Endothelial cell of umbilical vein (primary cell): Measurements from ENCODE around the gene ADCYAP1R1. TPM values are rescaled to one million over a fixed set of nuclear protein-coding genes. Genes with fewer than 3 reads are reported as not detected.

Source experiments
- BruUV-seq: library from RNA; stranded (reverse); fragments of 400-500 nt; replicated peaks from 2 replicates; lab custom pipeline; 2021; lab: Mats Ljungman, UMichigan
- CTCF ChIA-PET: fragments of 300-600, 350-600 bp; sonication (Branson Sonifier 250); formaldehyde crosslinking; loops from one replicate; lab custom pipeline; 2021; ENCODE audit warnings: antibody characterized with exemption, inconsistent platforms; lab: Charles Lee
- POLR2A ChIA-PET: fragments of 300-600, 350-600 bp; sonication (Branson Sonifier 250); formaldehyde crosslinking; loops from one replicate; lab custom pipeline; 2021; ENCODE audit warnings: antibody characterized with exemption, inconsistent platforms; lab: Charles Lee
- DNase-seq: peaks from one replicate; pipeline ENCODE4 v3.0.0-alpha.2; 2011; ENCODE audit warnings: low read depth, low spot score
- FAIRE-seq: peaks from 2 replicates; lab custom pipeline; 2011; peaks lifted over from hg19 to GRCh38; lab: Jason Lieb, UNC
- H2AFZ ChIP-seq: 2 replicates; pipeline ENCODE4 v1.6.0; 2012; ENCODE audit warnings: low read depth, low read length, control low read depth, inconsistent platforms
- H3K27ac ChIP-seq: 2 replicates; pipeline ENCODE4 v1.5.1; 2011; ENCODE audit warnings: low read depth, mild to moderate bottlenecking, control low read depth, low read length, moderate library complexity; ENCODE audit not compliant: insufficient read depth
- H3K27me3 ChIP-seq, 2 experiments: 2 replicates each; pipeline versions ENCODE4 v1.6.0 to v1.6.1; 2011; ENCODE audit warnings: low read length in 2 of 2, mixed read lengths in 1 of 2; ENCODE audit not compliant: control insufficient read depth in 2 of 2, insufficient read depth in 2 of 2
- H3K36me3 ChIP-seq, 2 experiments: 2 replicates in 1 of 2; 3 replicates in 1 of 2; pipeline ENCODE4 v1.5.1; 2011; ENCODE audit warnings: low read length in 2 of 2, mild to moderate bottlenecking in 1 of 2, moderate library complexity in 1 of 2; ENCODE audit not compliant: control insufficient read depth in 2 of 2, insufficient read depth in 2 of 2; ENCODE audit errors: extremely low read depth in 1 of 2
- H3K4me1 ChIP-seq: 3 replicates; pipeline ENCODE4 v1.5.1; 2011; ENCODE audit warnings: mild to moderate bottlenecking, low read length; ENCODE audit not compliant: control insufficient read depth, insufficient read depth; ENCODE audit errors: extremely low read depth
- H3K4me2 ChIP-seq: 2 replicates; pipeline ENCODE4 v1.6.1; 2011; ENCODE audit warnings: low read length, control low read depth, mixed read lengths; ENCODE audit not compliant: insufficient read depth
- H3K4me3 ChIP-seq, 3 experiments: fragments of 200-600 bp in 1 of 3; sonication (generic), shearing (Covaris generic) in 1 of 3; replicated peaks in 1 of 3; 2 replicates each; pipeline ENCODE4 v1.5.1; 2011 to 2016; ENCODE audit warnings: control low read depth in 3 of 3, low read length in 3 of 3, mild to moderate bottlenecking in 2 of 3, inconsistent platforms in 1 of 3, low read depth in 1 of 3, moderate library complexity in 1 of 3; ENCODE audit not compliant: insufficient read depth in 1 of 3
- H3K79me2 ChIP-seq: 2 replicates; pipeline ENCODE4 v1.6.0; 2012; ENCODE audit warnings: low read length, inconsistent platforms; ENCODE audit not compliant: control insufficient read depth, insufficient read depth
- H3K9ac ChIP-seq: replicated peaks from 2 replicates; pipeline ENCODE3; 2011; ENCODE audit warnings: low read length, control low read depth; ENCODE audit not compliant: insufficient read depth; ENCODE audit errors: extremely low read depth
- H3K9me1 ChIP-seq: replicated peaks from 3 replicates; pipeline ENCODE4 v1.6.0; 2011; ENCODE audit warnings: mild to moderate bottlenecking, low read length; ENCODE audit not compliant: control insufficient read depth, insufficient read depth; ENCODE audit errors: extremely low read depth
- H3K9me3 ChIP-seq: replicated peaks from 2 replicates; pipeline ENCODE4 v1.5.1; 2012; ENCODE audit warnings: low read length, inconsistent platforms; ENCODE audit not compliant: control insufficient read depth, insufficient read depth
- H4K20me1 ChIP-seq: replicated peaks from 2 replicates; pipeline ENCODE3; 2011; ENCODE audit warnings: mild to moderate bottlenecking, low read length; ENCODE audit not compliant: control insufficient read depth, insufficient read depth; ENCODE audit errors: extremely low read depth
- CTCF ChIP-seq, 2 donors: IDR thresholded peaks; 1 replicate in 1 of 2; 2 replicates in 1 of 2; pipeline ENCODE4 v1.5.1; 2011; ENCODE audit warnings: low read length in 2 of 2, mild to moderate bottlenecking in 2 of 2, moderate library complexity in 2 of 2, control low read depth in 1 of 2, inconsistent platforms in 1 of 2, low read depth in 1 of 2; ENCODE audit not compliant: insufficient read depth in 1 of 2; ENCODE audit errors: extremely low read depth in 1 of 2
- GATA2 ChIP-seq: IDR thresholded peaks from 2 replicates; pipeline ENCODE4 v1.7.0; 2011; ENCODE audit warnings: low read depth, mild to moderate bottlenecking, moderate library complexity, mixed read lengths, low read length; ENCODE audit not compliant: insufficient read length, insufficient read depth
- MAX ChIP-seq: IDR thresholded peaks from 2 replicates; pipeline ENCODE4 v1.6.1; 2011; ENCODE audit not compliant: insufficient read depth, insufficient read length
- POLR2A ChIP-seq: IDR thresholded peaks from 2 replicates; pipeline ENCODE4 v1.6.1; 2012; ENCODE audit warnings: low read depth, mild to moderate bottlenecking, control low read depth, low read length
- POLR2AphosphoS5 ChIP-seq: IDR thresholded peaks from 2 replicates; pipeline ENCODE4 v1.6.1; 2012; ENCODE audit warnings: low read depth, mild to moderate bottlenecking, control low read depth, low read length, moderate library complexity; ENCODE audit not compliant: insufficient read depth
- dilution Hi-C: fragments of 300-500 bp; cut with MboI; formaldehyde crosslinking; loops from one replicate; pipeline ENCODE4 v1.15.0; 2019; ENCODE audit warnings: low sequenced_read_pairs; ENCODE audit not compliant: extremely low pct_ligation_motif_present
- intact Hi-C: fragments of 100-400 bp; cut with micrococcal nuclease; formaldehyde crosslinking; loops from one replicate; pipeline ENCODE4 v1.10.0; 2022
- polyA plus RNA-seq, 4 experiments: library from polyadenylated mRNA; depleted of rRNA in 3 of 4; stranded (reverse) in 3 of 4; unstranded in 1 of 4; fragments of >200 nt; gene quantifications; 2 replicates each; pipeline versions ENCODE4 v1.2.1 to v1.2.3, GENCODE V29; 2011 to 2012; ENCODE audit warnings: missing spikeins in 1 of 4
- total RNA-seq: library from RNA; stranded (reverse); gene quantifications from 2 replicates; pipeline ENCODE4 v1.2.3, GENCODE V29; 2021

ADCYAP1R1 gene
- total and polyA plus RNA-seq, 2 donors (not counting 3 experiments of a cell fraction or from before 2014, with no cell fraction given) = 0.04 TPM; not detected in 1

GRCh38 chr7:31102151-31102972 is 50.3 kb downstream of the ADCYAP1R1 start:
- intact Hi-C loops (no loop called here), dilution Hi-C loops (no loop called here)
- no peaks in the 10 kb centered on the region for H3K4me1 ChIP-seq
- H3K4me3 ChIP-seq = no peak overlapping the region
- no TSS peak for BruUV-seq
- no peak overlapping the region for H3K27ac ChIP-seq
- H2AFZ ChIP-seq = no peak overlapping the region
- TF ChIP-seq MAX (no peak), GATA2 (no peak), POLR2A (no peak), POLR2AphosphoS5 (no peak)
- no peaks in the 10 kb centered on the region for H3K9me3 ChIP-seq
- H3K36me3 ChIP-seq = no peaks in the 10 kb centered on the region
- no peaks in the 10 kb centered on the region for H3K79me2 ChIP-seq
- no peak overlapping the region for H3K9ac ChIP-seq
- H3K4me2 ChIP-seq = no peak overlapping the region
- POLR2A ChIA-PET = no interaction called here
- H4K20me1 ChIP-seq = no peaks in the 10 kb centered on the region
- DNase-seq (no peak), FAIRE-seq (no peak)
- CTCF ChIA-PET = interaction anchor here (4.4 kb wide), 1 partner anchor 20 kb away, joined by 22 read pairs; no protein-coding TSS in a partner anchor
- no peaks in the 10 kb centered on the region for H3K27me3 ChIP-seq
- H3K9me1 ChIP-seq = no peaks in the 10 kb centered on the region

GRCh38 chr7:31102973-31103850 is 51.1 kb downstream of the ADCYAP1R1 start:
- CTCF ChIA-PET = interaction anchor here (4.4 kb wide), 1 partner anchor 19 kb away, joined by 22 read pairs; no protein-coding TSS in a partner anchor
- dilution Hi-C loops = no loop called here
- no peak overlapping the region for H3K9ac ChIP-seq

More at GRCh38 chr7:31102973-31103850, 51.1 kb downstream of the ADCYAP1R1 start:
- Histone ChIP-seq H3K27me3 (no peaks in the 10 kb centered on the region), H3K4me2 (no peak overlapping the region), H4K20me1 (no peaks in the 10 kb centered on the region), H3K9me1 (no peaks in the 10 kb centered on the region), H3K9me3 (no peaks in the 10 kb centered on the region), H3K36me3 (no peaks in the 10 kb centered on the region), H3K4me1 (no peaks in the 10 kb centered on the region), H3K27ac (no peak overlapping the region), H3K4me3 (no peak overlapping the region), H3K79me2 (no peaks in the 10 kb centered on the region), H2AFZ (no peak overlapping the region)
- DNase-seq (no peak), FAIRE-seq (no peak)
- no peak for TF ChIP-seq GATA2
- TF ChIP-seq CTCF (IDR thresholded peaks at IDR 0.05; ENCODE audit: extremely low read depth in 1 of 2, insufficient read depth in 1 of 2, low read depth in 1 of 2, low read length in 2 of 2) = no peak
- POLR2A ChIA-PET = no interaction called here
- intact Hi-C loops = no loop called here
- BruUV-seq = no TSS peak
